GM19240 (cell line): Measurements from ENCODE around the gene ITLN1.
"Not testable (repeated sequence)": the region's sequence is repeated elsewhere in the genome, so short reads cannot be mapped to it uniquely, and the experiment has no call there.

Experiments used
- DNase-seq: peaks from one replicate; pipeline ENCODE4 v3.0.0; 2011; ENCODE audit warnings: low spot score; ENCODE audit not compliant: insufficient read length

ITLN1 gene

DNA sequence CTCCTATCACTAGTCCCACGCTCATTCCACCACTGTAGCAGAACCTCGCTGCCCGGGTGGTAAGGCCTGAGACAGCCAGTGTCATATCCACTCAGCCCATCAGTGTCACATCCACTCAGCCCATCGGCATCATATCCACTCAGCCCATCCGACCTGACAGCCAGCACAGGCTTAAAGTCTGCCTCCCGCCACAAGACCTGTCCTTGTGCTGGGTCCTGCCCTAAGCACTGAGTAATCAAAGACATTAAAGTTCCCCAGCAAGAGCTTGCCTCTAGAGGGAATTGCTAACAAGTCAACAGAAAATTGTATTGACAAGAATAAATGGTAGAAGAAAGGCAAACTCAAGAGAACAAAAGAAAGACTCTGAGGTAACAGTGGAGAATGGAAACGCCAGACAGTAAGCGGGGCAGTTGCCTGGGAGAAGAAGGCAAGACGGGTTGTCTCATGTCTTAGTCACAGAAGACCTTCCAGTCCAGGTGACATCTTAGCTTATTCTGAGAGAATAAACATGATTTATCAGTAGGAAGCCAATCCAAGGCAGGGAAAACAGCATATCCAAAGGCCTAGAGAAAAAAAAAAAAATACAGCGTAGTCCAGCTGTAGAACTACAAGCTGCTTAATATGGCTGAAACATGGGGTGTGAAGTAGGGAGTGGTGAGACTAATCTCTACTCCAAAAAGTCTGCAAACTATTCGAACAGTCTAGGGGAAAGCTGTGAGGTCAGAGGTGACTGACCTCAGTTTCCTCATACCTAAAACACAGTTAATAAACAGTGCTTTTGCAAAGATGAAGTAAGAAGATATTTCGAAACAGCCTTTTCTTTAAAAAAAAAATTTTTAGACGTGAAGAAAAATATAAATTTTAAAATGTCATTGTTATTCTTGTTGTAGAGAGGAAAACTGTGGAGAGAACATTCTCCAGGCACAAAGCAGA, 1.1 kb downstream of the ITLN1 start:
- no peak for DNase-seq

DNA sequence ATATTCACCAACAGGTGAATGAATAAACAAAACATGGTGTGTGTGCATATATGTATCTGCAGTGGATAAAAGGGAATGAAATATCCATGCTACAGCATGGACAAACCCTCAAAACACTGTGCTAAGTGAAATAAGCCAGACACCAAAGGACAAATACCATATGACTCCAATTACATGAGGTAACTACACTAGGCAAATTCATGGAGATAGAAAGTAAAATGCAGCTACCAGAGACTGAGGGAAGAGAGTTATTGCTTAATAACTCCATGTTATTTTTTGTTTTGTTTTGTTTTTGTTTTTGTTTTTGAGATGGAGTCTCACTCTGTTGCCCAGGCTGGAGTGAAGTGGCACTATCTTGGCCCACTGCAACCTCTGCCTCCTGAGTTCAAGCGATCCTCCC, 2.4 kb downstream of the ITLN1 start:
- no peak for DNase-seq

- not testable (repeated sequence) for DNase-seq
Measured at GRCh38 chr1:160881264-160881663, 3.7 kb downstream of the ITLN1 start.

GRCh38 chr1:160880216-160880615, 4.8 kb downstream of the ITLN1 start:
- DNase-seq = no peak

GRCh38 chr1:160879056-160879455, 5.9 kb downstream of the ITLN1 start:
- DNase-seq = no peak

GRCh38 chr1:160877221-160877620, 7.8 kb downstream of the ITLN1 start:
- DNase-seq = no peak

DNA sequence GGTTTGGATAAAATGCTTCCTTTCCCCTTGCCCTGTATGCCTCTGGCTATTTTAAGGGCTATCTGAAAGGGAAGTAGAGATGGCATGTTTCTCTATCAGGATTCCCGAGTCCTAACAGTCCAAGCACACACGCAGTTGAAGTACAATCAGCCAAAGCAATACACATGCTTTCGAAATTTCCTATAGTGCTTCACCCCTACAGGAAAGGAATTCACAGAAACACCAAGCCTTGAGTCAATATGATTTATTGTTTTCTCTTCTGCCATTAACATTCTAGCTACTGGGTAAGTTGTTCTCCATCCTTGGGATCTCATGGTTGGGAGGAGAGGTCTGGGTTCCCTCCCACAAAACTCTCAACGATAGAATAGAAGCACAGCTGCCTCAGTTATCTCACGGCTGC, 8.7 kb downstream of the ITLN1 start:
- no peak for DNase-seq

GRCh38 chr1:160875591-160875990, 9.4 kb downstream of the ITLN1 start:
- DNase-seq = not testable (repeated sequence)

DNA sequence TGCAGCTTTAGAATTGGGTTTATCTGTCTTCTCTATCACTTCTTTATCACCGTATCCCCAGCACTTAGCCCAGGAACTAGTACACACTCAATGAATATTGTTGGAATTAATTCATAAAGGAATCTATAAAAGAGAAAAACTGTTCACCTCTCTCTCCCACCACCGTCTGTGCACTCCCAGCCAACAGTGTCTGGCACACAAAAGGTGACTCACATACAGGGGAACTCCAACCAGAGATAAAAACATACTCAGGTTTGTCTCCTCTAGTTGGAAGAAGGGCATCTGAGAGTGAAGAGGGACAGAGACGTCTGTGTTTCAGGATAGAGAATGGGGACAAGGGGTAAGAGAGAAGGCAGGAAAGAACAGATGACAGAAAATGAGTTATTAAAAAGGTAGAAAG, 10.0 kb downstream of the ITLN1 start:
- DNase-seq = no peak

GRCh38 chr1:160868141-160868540, 16.8 kb downstream of the ITLN1 start:
- DNase-seq = no peak

GRCh38 chr1:160867651-160868050, 17.3 kb downstream of the ITLN1 start:
- not testable (repeated sequence) for DNase-seq

DNA sequence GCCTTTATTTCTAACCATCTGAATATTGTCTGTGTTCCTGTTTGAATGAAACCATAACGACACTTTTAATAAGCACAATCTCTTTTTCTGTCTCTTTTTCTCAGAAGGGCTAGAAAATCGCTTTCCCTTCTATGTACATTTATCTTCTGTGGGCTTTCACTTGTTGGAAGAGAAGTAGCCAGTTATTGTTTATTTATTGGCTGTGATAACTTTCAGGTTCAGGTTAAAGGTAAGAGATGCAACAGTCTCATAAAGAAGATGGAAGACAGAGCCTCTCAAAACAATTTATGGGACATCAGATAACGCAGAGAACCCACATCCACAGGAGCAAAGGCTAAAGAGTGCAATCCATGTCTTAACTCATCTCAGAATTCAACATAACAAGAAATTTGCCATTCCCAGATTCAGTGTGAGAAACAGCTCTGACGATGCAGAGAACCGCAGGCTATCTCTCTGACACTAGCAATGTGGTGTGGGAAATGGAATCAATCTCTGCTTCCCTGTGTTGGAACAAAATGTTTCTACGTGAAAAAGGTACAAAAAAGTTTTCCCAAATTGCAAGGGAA, 18.2 kb downstream of the ITLN1 start:
- DNase-seq = no peak

GRCh38 chr1:160866001-160866694, 18.8 kb downstream of the ITLN1 start:
- DNase-seq = no peak

DNA sequence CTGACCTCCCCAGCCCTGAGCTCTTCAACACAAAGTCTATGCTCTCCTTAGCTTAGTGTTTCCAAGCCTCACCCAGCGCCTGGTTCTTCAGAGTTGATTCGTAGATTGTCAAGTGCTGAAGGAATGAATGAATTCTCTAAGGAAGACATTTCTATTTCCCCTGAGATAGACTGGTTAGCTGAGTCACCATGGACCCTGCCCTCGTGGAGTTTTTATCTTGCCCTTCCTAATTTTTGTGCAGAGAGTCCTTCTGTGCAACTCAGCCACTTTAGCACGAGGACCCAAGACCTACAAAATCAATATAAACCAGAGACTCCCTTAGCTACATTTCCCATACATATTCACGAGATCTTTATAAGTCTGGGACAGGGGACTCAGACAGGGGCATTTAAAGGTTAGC, 19.6 kb downstream of the ITLN1 start:
- DNase-seq = no peak

DNA sequence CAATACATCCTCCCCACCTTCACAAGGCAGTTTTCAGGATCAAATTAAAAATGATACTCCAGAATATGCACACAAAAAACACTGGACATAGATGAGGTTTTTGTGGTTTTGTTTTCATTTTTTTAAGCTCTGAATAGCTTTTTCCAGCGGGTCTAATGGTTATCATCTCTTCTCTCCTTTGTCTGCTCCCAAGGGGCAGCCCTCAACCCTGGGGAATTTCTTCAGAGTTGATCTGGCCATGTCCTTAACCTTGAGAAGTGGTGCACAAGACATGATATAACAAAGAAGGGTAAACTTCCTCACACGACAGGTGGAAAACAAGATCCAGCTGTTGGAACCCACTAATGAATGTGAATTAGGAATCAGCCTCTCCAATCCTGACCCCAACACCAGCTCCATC, 20.8 kb downstream of the ITLN1 start:
- DNase-seq = no peak

DNA sequence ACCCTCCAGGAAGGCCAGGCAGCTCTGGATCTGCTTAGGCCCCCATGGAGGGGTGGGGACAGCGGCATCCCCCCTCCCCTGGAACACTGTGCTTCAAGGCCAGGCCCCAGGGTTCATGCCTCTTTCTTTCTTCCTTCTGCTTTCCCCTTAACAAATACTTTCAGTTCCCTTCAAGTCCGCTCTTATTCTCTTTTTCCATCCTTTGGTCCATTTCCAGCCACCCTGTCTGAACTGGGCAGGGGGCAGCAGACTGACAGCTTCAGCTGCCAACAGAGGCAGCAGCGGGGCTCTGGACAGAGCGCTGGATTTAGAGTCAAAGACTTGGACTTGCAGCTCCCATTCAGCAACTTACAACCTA, 21.2 kb downstream of the ITLN1 start:
- DNase-seq = no peak

- no peak for DNase-seq
Measured at GRCh38 chr1:160863061-160863773, 21.8 kb downstream of the ITLN1 start.

DNA sequence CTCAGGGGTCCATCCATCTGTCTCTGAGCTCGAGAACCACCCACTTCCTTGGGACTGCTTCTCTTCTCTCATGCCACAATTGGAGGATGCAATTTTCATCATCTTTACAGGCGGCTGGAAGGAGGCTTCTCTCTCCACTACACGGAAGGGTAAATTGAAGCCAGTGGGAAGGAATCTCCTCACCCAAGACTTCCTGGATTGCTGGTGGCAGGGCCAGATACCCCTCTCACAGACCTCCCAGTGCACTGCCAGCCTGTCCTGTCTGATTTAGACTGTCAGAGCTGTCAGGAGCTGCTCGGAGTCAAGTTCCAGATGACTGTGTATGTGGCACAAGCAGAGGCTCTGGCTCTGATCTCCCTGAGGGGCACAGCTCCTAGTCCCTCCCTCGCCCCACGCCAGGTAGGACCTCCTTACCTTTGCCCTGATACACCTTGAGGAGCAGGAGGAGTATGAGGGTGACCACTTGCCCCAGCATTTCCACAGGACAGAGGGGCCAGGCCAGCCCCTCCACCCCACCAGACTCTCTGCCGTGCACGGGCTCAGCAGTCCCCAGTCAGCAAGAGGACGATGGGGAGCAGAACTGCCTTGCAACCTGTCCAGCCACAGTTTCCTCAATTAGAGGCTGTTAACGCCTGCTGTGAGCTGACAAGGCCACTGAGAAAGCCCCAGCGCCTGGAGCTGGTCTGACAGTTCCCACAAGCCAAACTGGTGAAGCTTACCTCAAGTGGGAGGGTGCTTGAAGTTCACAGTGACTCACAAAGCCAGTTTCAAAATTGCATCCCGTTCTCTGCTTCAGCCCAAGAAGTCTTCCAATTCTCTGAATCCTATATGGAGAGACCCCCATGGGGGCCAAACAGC, 22.5 kb downstream of the ITLN1 start, which contains the start of gene CD244:
Gene CD244, minus strand, starts transcription at position 685 of the 858 bp plus-strand sequence. Its CDS starts 210 bp downstream, at position 475.
- DNase-seq = no peak

DNA sequence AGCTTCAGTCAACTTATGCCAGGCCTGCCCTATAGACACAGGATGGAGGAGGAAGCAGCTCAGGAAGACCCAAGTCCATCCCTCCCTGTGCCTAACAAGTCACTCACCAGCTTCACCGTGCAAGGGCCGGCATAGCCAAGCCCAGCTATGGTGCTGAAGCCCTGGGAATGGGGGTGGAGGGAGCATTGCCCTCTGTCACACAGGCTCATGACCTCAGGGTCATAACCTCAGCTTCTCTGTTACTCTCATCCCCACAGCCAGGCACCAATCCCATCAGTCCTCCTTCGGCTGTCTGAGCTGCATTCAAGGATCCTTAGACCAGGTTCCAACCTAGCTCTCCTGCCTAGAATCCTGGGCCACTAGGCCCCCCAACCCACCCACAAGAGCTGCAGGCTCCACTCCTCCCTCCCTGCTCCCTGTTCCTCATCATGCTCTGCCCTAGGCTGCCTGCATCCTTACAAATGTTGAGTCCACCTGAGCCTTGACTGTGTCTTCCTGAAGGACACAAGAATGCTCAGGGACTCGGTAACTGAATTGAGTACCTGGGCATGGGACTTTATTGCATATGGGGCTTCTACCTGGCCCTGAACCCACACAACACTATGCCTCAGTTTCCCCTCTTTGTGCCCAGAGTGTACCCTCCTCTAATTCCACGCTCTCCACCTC, 24.0 kb downstream of the ITLN1 start:
- no peak for DNase-seq

- DNase-seq = no peak
Measured at GRCh38 chr1:160859166-160859565, 25.8 kb downstream of the ITLN1 start.
